Measurements from ENCODE around the gene ZNF70.
A peak's percentile ranks its signal among the peaks of the same experiment; 100 is the strongest.

ZNF70 gene

DNA sequence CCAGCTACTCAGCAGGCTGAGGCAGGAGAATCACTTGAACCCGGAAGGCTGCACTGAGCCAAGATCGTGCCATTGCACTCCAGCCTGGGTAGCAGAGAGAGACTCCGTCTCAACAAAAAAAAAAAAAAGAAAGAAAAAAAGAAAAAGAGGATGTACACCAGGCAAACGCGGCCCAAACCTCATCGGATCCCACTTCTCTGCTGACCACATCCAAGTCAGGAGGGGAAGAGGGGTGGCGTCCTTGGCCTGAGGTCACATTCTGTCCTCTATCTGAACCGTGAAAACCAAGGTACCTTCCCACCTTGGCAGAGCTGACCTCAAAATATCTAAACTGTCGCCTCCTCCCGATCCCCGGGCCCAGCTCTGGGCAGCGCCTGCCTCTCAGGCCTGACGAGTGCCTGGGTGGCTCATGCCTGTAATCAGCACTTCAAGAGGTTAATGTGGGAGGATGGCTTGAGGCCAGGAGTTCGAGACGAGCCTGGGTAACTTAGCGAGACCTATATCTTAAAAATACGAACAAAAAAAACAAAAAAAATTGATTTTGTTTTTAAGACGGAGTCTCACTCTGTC, 35.0 kb downstream of the ZNF70 start:
- no peak for DNase-seq

DNA sequence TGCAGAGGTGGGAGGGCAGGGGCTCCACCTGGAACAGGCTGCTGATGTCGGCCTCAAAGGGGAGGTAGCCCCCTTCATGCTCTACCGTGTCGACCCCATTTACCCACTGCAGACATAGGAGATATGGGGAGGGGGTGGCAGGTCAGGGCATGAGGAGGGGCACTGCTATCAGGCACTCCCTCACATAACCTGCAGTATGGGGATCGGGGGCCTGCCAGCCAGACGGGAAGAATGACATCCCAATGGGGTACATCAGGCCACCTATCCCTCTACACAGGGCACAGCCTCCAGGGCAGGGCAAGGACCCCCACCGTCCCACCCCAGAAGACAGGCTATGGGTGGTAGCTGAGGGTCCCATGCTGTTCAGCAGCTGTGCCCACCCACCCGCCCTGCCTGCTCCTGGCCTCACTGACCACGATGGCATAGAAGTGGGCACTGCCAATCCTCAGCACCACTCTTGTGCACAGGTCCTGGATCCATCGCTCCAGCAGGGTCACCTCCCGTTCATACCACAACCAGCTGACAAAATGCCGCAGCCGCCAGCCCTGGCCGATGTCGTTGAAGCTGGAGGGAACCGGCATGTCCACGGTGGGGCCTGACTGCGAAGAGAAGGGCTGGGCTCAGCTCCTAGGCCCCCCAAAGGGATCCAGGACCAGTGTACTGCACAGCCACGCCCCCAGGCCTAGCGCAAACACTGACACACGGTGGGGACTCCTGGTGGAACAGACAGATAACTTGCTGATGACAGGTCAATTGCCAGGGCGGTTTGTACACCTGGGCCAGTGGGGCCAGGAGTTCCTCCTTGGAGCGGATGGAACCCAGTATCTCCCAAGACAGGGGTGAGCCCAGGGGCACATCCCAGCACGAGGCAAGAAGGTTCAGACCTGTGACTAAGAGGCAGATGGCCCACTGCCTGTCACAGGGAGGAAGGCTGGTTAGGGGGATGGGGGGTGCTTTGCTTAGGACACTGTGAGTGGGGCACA, 36.0 kb downstream of the ZNF70 start:
- DNase-seq: no peak

DNA sequence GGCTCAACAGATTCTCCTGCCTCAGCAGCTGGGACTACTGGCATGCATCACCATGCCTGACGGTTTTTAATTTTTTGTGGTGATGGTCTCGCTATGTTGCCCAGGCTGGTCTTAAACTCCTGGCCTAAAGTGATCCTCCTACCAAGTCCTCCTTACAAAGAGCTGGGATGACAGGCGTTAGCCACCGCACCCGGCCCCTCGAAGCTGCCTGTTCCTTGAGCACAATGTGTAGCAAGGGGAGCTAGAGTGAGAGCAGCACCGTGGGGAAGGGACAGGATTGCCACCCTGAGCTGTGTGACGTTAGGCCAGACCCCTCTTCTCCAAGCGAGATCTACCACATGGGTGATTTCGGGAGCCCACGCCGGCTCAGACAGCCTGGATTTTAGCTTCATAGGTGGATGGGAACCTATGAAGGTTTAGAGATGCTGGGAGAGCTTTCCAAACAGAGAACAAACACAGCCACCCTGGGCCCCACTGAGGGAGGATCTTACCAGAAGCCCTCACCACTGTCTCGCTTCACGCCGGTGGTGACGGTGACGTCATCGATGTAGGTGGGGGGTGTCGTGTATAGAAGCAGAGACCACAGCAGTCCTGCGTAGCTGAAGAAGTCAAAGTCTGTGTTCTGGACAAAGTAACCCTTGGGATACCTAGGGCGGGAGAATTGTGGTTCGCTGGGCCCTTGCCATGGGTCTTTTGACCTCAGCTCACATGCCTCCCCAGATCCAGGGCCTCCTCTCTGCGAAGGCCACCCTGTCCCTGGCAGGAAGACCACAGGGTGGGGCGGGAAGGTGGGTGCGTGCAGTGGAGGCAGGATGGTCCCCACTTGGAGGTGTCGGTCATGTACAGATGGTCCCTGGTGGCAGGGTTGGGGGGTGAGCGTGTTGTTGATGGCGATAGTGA, 37.0 kb downstream of the ZNF70 start:
- no peak for DNase-seq

DNA sequence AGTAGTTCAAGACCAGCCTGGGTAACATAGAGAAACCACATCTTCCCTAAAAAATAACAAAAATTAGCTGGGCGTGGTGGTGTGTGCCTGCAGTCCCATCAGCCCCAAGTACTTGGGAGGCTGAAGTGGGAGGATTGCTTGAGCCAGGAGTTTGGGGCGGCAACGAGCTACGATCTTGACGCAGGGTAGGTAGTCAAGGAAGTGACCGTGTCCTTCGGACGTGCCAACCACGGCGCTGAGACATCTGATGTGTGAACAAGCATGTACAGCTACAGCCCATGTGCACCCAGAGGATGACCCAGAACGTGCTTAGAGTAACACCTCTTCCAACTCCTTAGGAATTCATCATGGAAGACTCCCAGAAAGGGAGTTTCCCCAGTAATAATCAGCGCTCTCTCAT, 38.7 kb downstream of the ZNF70 start:
- DNase-seq: no peak

DNA sequence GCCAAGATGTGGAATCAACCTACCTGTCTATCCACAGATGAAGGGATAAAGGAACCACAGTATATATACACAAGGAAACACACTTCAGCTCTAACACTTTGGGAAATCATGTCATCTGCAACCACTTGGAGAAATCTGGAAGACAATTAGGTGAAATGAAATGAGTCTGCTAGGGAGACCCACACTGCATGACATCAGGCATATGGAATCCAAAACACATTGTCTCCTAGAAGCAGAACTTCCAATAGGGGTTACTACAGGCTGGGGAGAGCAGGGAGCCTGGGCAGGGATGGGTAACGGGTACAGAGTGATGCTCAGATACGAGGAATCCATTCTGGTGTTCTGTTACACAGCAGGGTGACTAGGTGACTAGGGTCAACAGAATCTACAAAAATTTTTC, 41.8 kb downstream of the ZNF70 start:
- DNase-seq: no peak

DNA sequence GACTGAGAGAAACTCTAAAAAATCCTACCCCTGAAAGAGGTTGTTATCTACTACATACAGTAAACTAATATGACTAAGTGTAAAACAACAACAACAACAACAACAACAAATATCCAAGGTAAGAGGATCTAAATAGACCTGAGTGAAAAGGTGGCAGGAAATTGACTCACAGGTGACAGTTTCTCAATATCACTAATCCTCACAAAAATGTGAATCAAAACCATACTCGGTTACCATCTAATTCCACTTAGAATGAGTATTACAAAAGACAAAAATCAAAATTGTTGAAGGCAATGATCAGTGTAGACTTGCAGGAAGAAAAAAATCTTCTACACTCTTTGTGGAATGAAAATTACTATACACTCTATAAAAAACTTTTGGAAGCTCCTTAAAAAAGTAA, 42.6 kb downstream of the ZNF70 start:
- no peak for DNase-seq

DNA sequence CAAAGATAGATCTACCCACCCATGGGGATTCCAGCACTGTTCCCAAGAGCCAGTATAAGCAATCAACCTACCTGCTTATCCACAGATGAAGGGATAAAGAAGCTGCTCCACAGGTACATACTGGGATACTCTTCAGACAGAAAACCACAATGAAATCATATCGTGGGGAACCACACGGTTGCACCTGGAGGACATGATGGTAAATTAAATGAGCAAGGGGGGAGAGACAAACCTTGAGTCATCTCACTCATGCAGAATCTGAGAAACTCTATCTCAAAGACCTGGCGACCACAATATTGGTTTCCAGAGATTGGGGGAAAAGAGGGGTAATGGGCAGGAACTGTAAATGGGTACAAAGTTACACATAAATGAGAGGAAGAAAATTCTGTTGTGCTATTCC, 45.6 kb downstream of the ZNF70 start:
- DNase-seq: no peak

DNA sequence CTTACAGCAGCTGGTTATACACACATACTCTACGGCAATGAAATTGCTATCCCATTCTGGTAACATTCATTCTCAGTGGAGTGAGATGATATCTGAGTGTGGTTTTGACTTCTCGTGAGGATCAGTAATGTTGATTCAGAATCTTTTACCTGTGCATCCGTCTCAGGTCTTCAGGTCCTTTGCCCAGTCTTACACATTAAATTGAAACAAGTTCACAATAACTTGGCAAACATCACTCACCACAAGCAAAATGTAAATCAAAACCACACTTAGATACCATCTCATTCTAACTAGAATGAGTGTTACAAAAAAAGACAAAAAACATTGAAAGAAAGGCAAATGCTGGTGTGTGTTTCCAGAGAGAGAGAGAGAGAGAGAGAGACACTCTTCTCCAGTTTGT, 46.1 kb downstream of the ZNF70 start:
- DNase-seq: no peak

DNA sequence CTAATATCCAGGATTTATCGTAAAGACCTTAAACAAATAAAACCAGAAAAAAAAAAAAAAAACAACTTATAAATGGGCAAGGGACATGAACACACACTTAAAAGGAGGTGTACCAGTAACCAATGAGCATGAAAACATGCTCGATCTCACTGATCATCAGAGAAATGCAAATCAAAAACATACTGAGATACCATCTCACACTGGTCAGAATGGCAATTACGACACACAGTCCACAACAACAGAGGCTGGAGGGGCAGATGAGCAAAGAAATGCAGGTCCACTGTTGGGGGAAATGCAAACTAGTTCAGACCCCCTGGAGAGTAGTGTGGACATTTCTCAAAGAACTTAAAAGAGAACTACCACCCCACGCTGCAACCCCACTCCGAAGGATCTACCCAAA, 46.9 kb downstream of the ZNF70 start:
- DNase-seq: no peak

DNA sequence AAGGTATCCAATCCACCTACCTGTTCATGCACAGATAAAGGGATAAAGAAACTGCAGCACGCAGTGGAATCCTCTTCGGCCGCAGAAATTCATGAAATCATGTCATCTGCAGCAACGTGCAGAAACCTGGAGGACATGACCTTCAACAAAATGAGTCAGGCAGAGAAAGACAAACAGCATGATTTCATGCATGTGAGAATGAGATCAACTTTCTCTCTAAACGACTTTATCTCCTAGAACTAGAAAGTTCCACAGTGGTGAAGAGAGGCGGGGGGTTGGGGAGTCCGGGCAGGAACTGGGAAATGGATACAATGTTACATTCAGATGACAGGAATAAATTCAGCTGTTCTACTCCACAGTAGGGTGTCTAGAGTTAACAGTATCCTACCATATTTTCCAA, 50.2 kb downstream of the ZNF70 start:
- no peak for DNase-seq

DNA sequence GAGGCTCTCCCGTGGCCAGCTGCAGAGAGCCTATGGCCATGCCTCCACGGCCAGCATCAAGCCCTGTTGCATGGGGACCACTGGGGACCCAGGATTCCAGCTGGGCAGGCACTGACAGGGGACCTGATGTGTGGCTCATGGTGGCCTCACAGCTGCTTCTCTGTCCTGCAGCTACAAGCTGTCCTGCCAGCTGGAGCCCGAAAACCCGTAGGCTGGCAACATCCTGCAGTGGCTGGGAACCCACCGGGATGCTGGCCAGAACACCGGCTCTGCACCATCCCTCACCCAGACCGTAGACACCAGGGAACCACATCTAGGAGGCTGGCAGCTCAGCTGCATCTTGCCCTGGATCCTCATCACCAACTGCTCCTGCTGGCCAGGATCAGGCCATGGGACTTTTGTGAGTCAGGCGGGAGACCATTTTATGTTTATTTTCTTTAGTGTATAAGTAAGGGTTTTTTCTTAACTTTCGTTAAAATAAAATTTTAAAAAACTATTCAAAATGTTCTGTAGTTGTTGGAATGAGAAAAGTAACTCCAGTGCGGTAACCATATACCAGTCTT, 52.2 kb downstream of the ZNF70 start:
- no peak for DNase-seq

DNA sequence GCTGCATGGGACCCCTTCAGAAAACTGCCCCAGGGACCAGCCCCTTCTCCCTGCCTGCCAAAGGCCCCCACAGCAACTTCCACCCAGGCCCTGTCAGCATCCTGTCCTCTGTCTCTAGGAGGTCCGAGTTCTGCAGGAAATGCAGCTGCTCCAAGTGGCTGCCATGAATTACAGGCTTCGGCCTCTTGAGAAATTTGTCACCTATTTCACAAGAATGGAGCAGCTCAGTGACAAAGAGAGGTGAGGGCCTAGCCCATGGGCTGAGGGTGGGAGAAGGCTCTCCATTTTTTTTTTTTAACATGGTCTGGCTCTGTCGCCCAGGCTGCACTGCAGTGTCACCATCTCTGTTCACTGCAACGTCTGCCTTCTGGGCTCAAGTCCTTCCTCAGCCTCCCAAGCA, 52.8 kb downstream of the ZNF70 start:
- no peak for DNase-seq

DNA sequence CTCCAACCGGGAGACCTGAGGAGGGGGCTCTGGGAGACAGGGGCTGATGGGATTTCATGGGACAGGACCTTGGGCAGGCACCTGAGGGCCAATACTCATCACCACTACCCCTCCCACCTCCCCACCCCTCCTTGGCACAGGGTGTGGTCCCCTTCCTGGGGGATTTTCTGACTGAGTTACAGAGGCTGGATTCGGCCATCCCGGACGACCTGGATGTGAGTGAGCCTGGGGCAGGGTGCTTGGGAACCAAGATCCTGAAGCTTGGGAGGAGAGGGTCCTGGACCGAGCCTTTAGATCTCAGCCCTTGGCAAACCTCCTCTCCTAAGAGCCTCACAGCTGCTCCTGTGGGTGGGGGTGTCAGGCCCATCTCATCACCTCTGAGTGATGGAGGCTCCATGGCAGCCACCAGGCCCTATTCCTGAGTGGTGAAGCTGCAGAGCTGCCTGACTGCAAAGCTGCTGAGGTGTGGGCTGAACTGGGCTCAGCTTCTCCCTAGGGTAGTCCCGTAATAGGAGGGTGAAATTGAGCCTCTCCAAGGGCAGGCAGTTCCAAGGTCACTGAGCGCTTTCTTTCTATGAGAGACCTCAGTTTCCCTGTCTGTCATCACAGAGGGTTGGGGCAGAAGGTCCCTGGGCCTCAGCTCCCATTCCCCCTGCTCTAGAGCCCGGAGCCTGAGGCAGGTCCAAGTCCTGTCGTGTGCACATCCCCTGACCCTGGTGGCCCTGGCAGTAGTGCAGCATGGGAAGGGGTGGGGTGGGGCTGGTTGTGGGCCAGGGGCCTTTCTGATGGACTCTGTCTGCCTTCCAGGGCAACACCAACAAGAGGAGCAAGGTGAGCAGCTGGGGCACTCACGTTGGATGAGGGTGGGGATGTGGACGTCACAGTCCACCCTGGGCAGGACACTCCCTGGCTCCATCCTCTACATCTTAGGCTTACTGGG, 53.6 kb downstream of the ZNF70 start:
- DNase-seq: no peak

DNA sequence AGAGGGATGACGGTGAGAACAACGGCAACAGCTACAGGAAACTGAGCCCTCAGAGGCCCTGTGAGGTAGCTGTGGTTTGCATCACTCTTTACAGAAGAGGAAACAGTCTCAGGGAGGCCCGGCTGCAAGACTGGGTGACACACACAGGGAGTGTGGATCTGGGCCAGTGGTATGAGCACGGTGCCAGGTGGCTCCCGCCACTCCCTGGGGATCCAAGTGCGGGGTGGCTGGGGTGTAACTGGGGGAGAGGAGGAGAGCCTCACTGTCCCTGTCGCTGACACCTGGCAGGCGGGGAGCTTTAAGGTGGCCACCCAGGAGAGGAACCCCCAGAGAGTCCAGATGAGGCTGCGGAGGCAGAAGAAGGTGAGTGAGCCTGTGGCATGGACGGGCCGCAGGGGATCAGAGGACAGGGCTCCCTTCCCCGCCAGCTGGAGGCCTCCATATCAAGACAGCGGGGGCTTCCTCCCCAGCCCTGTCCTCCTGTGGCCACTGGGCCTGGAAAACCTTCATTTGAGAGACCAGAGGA, 54.5 kb downstream of the ZNF70 start:
- DNase-seq: peak; percentile 85

DNA sequence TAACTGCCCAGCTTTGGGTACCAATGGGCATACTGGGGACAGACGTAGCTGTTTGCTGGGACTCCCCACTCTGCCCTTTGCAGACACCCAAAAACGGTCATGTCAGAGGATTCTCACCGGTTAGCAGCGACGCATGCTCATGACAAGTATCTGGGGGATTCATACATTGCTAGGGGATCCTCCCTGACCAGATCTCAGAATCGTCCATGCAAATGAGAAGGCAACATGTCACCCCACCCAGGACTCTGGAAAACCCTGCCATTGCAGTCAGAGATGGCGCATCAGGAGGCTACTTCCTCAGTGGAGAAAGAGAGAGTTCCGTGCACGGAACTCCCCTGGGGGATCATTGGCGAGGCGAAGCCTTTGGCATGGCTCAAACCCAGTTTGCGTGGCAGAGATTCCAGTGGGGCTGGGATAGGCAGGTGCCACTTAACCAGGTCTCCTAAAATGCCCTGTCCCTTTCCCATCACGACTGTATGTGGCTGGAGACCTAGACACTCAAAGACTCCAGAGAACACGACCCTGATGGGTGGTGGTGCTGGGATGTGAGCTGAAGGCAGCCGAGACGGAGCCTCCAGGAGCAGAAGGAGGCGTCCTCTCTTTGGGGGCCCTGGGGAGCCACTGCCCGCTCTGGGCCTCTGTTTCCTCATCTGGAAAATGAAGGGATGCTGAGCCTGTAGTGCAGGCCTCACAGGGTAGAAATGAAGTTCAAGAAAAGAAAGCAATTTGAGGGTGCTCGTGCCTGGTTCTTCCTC, 55.2 kb downstream of the ZNF70 start:
- DNase-seq: no peak

DNA sequence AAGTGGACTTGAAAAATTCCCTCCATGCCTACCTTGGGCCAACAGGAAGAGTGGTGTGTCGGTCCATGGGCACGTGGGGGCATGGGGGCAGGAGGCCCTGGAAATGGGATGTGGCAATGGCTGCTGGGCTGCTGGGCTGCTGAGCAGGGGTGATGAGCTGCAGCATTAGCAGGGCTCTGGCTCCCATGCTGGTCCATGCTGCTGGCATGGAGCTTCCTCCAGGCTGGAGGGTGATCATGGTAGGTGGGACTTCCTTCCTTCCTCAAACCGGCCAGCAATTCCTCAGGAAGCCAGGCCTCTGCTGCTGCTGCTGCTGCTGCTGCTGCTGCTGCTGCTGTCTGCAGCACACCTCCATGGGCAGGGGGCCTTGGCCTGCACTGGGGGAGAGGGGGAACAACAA, 55.8 kb downstream of the ZNF70 start:
- no peak for DNase-seq

DNA sequence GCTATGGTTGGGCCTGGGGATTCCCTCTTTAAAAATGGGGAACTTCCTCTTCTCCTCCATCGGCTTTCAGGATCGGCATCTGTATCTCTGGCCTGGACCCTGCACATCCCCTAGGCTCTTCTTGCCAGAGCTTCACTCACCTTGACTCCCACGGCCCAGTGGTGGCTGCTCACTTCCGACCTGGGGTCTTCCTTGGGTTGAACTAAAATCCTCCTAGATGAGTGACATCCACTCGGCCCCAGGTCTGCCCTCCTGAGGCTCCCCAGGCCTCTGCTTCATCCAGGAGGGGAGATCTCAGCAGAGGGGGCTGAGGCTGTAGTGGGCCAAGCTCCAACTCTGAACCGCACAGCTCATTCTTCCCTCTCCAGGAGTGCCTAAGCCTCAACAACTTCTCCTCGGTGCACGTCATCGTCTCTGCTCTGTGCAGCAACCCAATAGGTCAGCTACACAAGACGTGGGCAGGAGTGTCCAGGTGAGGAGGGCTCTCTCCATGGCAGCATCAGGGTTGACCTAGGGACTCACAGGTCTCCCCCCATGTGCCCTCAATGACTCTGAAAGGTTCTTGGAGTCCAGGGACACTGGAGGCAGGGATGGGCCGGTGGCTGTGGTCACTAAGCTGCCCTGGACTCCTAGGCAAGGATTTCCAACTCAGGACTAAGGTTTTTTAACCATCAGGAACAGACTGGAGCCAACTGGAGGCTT, 56.8 kb downstream of the ZNF70 start:
- no peak for DNase-seq

DNA sequence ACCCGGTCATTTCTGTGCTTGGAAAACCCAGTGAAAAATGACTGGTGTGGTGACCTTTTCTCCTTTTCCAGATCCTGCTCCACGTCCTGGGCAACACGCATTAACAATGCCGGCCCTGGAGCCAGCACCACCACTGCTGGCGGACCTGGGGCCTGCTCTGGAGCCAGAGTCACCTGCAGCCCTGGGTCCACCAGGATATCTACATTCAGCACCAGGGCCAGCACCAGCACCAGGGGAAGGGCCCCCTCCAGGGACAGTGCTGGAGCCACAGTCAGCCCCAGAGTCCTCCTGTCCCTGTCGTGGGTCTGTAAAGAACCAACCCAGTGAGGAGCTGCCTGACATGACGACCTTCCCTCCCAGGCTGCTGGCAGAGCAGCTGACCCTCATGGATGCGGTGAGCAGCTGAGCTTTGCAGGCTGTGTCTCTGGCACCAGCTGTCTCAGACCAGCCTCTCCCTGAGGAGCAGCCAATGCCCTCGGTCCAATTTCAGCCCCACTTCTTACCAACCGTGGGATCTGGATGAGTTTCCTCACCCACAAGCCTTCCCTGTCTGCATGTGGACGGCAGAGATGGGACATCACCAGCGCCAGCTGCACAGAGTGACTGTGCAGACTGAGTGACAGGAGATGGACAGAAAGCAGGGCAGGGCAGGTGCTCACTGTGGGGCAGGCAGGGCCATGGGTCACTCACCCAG, 58.2 kb downstream of the ZNF70 start:
- DNase-seq: no peak

DNA sequence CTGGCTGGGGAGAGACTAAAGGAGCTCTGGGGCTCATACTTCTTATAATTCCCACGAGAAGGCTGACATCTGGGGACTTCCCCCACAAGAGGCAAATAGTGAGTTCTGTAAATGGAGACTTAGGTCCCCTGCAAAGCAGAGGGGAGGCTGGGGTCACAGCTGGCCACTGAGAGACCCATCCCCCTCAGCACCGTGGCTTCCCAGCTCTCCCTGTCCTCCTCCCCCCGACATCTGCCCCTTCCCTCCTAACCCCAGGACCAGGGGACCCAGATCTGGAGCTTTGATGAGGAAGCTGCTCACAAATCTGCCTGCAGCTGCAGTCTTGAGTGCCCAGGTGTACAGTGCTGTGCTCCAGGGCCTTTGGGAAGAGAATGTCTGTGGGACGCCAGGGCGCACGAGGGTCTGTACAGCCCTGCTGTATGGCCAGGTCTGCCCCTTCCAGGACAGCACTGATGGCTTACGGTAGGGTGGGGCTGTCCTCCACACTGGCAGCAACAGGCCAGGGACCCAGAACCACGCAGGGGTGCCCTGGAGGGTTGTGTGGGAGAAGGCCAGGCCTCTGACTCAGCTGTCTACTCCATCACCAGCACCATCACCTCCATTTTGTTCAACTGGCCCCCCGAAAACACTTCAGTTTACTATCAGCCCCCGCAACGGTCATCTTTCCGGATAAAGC, 59.0 kb downstream of the ZNF70 start:
- DNase-seq: no peak

All from CD4-positive, alpha-beta T cell treated with Interleukin-17A for 1 hour (primary cell).